DOHH2 (cell line): ENCODE measurements around the gene ZNF614.

Experiments
- CTCF ChIP-seq: fragments of 200-600 bp; sonication (generic); IDR thresholded peaks from one replicate; pipeline ENCODE4 v1.5.1; 2014; ENCODE audit warnings: antibody characterized with exemption, mild to moderate bottlenecking, low read depth, low read length; ENCODE audit not compliant: poor library complexity, severe bottlenecking
- EZH2phosphoT487 ChIP-seq: fragments of 200-600 bp; sonication (generic); IDR thresholded peaks from 2 replicates; pipeline ENCODE4 v1.6.1; 2017; ENCODE audit warnings: borderline replicate concordance, mild to moderate bottlenecking, antibody characterized with exemption, low read length, moderate library complexity, mixed read lengths

- TF ChIP-seq CTCF (no peak), EZH2phosphoT487 (no peak)
These were observed 41.6 kb downstream of the ZNF614 start, which contains the start of gene ZNF350 for GRCh38 chr19:51986309-51987291.
